Esophagus squamous epithelium (tissue), 5 donors: ENCODE results near the gene WBP1. TPM values are rescaled to one million over a fixed set of nuclear protein-coding genes. Genes with fewer than 3 reads are reported as not detected.

ENCODE experiments used
- DNase-seq: peaks from one replicate; lab custom pipeline; 2025; lab: John Stamatoyannopoulos, UW
- H3K27ac ChIP-seq, 4 donors: fragments of 200-600 bp; sonication (generic); one replicate each; pipeline ENCODE4 v1.5.1; 2016 to 2019; ENCODE audit warnings: mild to moderate bottlenecking in 1 of 4
- H3K27me3 ChIP-seq, 4 donors: fragments of 200-600 bp; sonication (generic); 1 replicate in 3 of 4; 2 replicates in 1 of 4; pipeline versions ENCODE4 v1.5.1 to v1.6.0; 2017 to 2021; ENCODE audit warnings: antibody characterized with exemption in 1 of 4
- H3K36me3 ChIP-seq, 3 donors: fragments of 200-600 bp; sonication (generic); one replicate each; pipeline ENCODE4 v1.5.1; 2016 to 2019
- H3K4me1 ChIP-seq, 3 donors: fragments of 200-600 bp; sonication (generic); one replicate each; pipeline ENCODE4 v1.5.1; 2017 to 2019
- H3K4me3 ChIP-seq, 4 donors: fragments of 200-600 bp; sonication (generic); 1 replicate in 3 of 4; 2 replicates in 1 of 4; pipeline ENCODE4 v1.5.1; 2016 to 2019; ENCODE audit warnings: mild to moderate bottlenecking in 2 of 4, moderate library complexity in 1 of 4
- H3K9me3 ChIP-seq, 3 donors: fragments of 200-600 bp; sonication (generic); one replicate each; pipeline ENCODE4 v1.5.1; 2016 to 2019
- POLR2A ChIP-seq, 4 donors: fragments of 450-650 bp; IDR thresholded peaks; one replicate each; pipeline ENCODE4 v1.6.1; 2017; ENCODE audit warnings: antibody characterized with exemption in 4 of 4, mild to moderate bottlenecking in 4 of 4, moderate library complexity in 3 of 4
- WGBS, 2 donors: methylation state at CpG; one replicate each; pipeline ENCODE4 v1.1.5; 2018; 5-methylcytosine and 5-hydroxymethylcytosine counted together
- intact Hi-C: fragments of 100-400 bp; cut with DNase I; formaldehyde crosslinking; loops from one replicate; pipeline ENCODE4 v1.15.0; 2022
- total RNA-seq, 4 donors: library from RNA; depleted of rRNA; stranded (reverse); fragments of >200 nt; gene quantifications; one replicate each; pipeline ENCODE4 v1.1.0, GENCODE V29; 2016
- TF ChIP-seq, protein P1 (sequence below), 6 experiments: fragments of 450-650 bp in 4 of 6; fragments of 200-600 bp in 2 of 6; sonication (generic) in 2 of 6; IDR thresholded peaks; one replicate each; pipeline ENCODE4 v1.5.1; 2016 to 2019; ENCODE audit warnings: antibody characterized with exemption in 6 of 6, mild to moderate bottlenecking in 4 of 6, moderate library complexity in 4 of 6
- donor health status: DM: yes; HTN: yes; CAD: no.

The WBP1 gene
- total RNA-seq, 4 donors from 2014 or later: 14.2 to 34.1 (median 25.3) TPM

DNA sequence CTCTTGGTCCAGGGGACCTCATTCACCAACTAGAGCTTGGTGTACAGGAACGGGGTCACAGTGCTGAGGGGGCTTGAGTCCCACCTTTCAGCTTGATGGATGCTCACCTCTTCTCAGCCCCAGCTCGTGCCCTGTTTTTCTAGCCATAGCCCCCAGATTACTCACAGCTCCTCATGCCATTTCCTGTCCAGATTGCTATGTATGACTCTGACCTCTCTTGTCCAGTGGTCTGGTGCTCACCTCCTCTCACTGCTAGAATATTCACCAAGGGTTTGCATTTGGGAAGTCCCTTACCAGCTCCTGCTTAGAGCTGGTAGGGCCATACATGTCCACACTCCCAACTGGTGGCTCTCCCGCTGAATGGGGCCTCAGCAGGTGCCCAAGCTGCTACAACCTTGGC lies 35.3 kb downstream of the WBP1 start:
- WGBS, 2 donors: 85% methylated on average over 3 of the region's 3 CpGs
- Histone ChIP-seq H3K9me3 (no peaks in the 10 kb centered on the region), H3K27me3 (peaks cover 0 to 21% (median 7%) of the 10 kb centered on the region in 4 donors), H3K36me3 (peaks cover 20 to 59% (median 21%) of the 10 kb centered on the region in 3 donors), H3K4me1 (peaks cover 10 to 14% (median 13%) of the 10 kb centered on the region in 3 donors), H3K27ac (no peak overlapping the region), H3K4me3 (no peak overlapping the region)
- intact Hi-C loops: no loop called here
- DNase-seq: no peak
- TF ChIP-seq, protein P1, sequence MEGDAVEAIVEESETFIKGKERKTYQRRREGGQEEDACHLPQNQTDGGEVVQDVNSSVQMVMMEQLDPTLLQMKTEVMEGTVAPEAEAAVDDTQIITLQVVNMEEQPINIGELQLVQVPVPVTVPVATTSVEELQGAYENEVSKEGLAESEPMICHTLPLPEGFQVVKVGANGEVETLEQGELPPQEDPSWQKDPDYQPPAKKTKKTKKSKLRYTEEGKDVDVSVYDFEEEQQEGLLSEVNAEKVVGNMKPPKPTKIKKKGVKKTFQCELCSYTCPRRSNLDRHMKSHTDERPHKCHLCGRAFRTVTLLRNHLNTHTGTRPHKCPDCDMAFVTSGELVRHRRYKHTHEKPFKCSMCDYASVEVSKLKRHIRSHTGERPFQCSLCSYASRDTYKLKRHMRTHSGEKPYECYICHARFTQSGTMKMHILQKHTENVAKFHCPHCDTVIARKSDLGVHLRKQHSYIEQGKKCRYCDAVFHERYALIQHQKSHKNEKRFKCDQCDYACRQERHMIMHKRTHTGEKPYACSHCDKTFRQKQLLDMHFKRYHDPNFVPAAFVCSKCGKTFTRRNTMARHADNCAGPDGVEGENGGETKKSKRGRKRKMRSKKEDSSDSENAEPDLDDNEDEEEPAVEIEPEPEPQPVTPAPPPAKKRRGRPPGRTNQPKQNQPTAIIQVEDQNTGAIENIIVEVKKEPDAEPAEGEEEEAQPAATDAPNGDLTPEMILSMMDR (IDR thresholded peaks at IDR 0.05): no peak
- no peak for TF ChIP-seq POLR2A (IDR thresholded peaks at IDR 0.05)

DNA sequence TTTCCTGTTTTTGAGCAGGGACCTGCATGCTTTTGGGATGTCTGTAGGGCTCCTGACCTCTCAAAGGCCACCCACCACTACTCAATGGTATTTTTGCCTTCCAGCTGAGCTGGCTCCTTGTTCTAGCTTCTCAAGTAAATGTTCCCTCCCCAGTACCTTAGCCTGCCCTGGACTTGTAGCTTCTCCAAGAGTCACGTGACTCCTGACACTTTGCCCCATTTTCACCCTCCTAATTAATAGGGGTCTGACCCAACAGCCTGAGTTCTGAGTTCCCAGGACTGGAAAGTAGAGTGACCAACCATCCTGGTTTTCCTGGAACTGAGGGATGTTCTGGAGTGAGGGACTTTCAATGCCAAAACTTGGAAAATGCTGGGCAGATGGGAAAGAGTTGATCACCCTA lies 37.2 kb downstream of the WBP1 start:
- Histone ChIP-seq H3K9me3 (no peaks in the 10 kb centered on the region), H3K4me1 (peaks cover 22 to 30% (median 25%) of the 10 kb centered on the region in 3 donors), H3K36me3 (peaks cover 18 to 41% (median 19%) of the 10 kb centered on the region in 3 donors), H3K4me3 (no peak overlapping the region), H3K27ac (no peak overlapping the region), H3K27me3 (peaks cover 7 to 40% (median 20%) of the 10 kb centered on the region in 4 donors)
- TF ChIP-seq POLR2A (IDR thresholded peaks at IDR 0.05): no peak
- TF ChIP-seq, protein P1 (IDR thresholded peaks at IDR 0.05): no peak
- intact Hi-C loops: no loop called here
- DNase-seq: no peak
- 75% methylated on average over 1 of the region's 1 CpG; no CpG with 5 or more reads in 1 of the 2 donors for WGBS, 2 donors

- Histone ChIP-seq H3K36me3 (peaks cover 2 to 23% (median 6%) of the 10 kb centered on the region in 3 donors), H3K27ac (no peak overlapping the region), H3K27me3 (peaks cover 7 to 58% (median 20%) of the 10 kb centered on the region in 4 donors), H3K9me3 (no peaks in the 10 kb centered on the region), H3K4me1 (peaks cover 25 to 34% (median 29%) of the 10 kb centered on the region in 3 donors), H3K4me3 (peak overlapping the region; percentile 29 to 61 (median 50))
- 56 to 58% methylated on average over 12 to 15 of the region's 19 CpGs for WGBS, 2 donors
- intact Hi-C loops: no loop called here
- DNase-seq: no peak
- TF ChIP-seq POLR2A (IDR thresholded peaks at IDR 0.05): no peak
- TF ChIP-seq, protein P1 (IDR thresholded peaks at IDR 0.05): no peak
Measured at GRCh38 chr2:74496997-74497776, 38.9 kb downstream of the WBP1 start.

- no peak for DNase-seq
- Histone ChIP-seq H3K36me3 (peaks cover 0 to 16% (median 2%) of the 10 kb centered on the region in 3 donors), H3K27ac (peak overlapping the region in 1 of 4 donors; percentile 1), H3K9me3 (no peaks in the 10 kb centered on the region), H3K4me1 (peaks cover 31 to 41% (median 31%) of the 10 kb centered on the region in 3 donors), H3K27me3 (peaks cover 7 to 65% (median 20%) of the 10 kb centered on the region in 4 donors), H3K4me3 (peak overlapping the region; percentile 29 to 61 (median 50))
- intact Hi-C loops: no loop called here
- TF ChIP-seq, protein P1 (IDR thresholded peaks at IDR 0.05): no peak
- no peak for TF ChIP-seq POLR2A (IDR thresholded peaks at IDR 0.05)
- WGBS, 2 donors: 2 to 6% methylated on average over 7 of the region's 61 CpGs
Measured at GRCh38 chr2:74497777-74498499, 39.7 kb downstream of the WBP1 start.
